Anterior cingulate cortex (tissue), 58 donors: ENCODE results near the gene IQSEC1.

Experiments
- DNase-seq, 58 donors: peaks; one replicate each; lab custom pipeline; 2025; lab: John Stamatoyannopoulos, UW

IQSEC1 gene

DNA sequence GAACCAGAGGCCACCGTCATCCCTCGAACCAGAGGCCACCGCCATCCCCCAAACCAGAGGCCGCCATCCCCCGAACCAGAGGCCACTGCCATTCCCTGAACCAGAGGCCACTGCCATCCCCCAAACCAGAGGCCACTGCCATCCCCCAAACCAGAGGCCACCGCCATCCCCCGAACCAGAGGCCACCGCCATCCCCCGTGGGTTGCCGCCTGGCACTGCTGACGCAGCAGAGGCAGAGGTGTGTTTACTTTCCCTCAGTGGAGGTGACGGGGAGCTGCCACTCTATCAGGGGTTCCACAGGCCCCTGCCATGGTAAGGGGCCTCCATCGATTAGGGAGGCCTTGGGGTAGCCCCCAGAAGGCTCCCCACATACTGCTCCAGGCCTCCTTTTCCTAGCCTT lies 1.5 kb downstream of the IQSEC1 start:
- no peak for DNase-seq

DNA sequence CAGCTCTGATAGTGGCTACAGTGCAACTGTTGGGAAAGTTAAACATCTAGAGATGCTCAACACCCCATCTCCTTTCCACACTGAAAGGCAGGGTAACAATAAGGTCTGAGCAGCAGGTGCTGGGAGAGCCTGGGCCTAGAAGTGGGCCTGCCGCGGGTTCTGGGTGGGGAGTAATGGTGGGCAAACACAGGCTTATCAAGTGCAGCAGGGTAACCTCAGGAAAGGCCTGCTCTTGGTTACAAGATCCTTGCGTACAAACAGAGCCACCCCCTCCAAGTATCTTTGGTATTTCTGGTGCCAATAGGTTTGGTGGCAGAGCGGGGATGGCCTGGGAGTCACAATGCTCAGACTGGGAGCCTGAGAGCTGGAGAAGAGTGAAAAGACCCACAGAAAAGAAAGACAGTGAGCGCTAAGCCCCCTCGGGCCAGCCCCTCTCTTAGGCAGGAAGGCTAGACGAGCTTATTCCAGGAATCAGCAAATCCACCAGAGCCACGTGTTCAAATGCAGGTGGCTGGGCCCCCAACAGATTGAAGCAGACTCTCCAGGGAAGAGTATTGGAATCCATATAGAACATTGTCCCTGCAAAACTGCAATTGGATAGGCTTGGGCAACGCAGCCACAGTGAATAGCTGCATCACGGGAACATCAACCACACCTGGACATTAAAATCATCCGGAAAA lies 2.7 kb downstream of the IQSEC1 start:
- no peak for DNase-seq

DNA sequence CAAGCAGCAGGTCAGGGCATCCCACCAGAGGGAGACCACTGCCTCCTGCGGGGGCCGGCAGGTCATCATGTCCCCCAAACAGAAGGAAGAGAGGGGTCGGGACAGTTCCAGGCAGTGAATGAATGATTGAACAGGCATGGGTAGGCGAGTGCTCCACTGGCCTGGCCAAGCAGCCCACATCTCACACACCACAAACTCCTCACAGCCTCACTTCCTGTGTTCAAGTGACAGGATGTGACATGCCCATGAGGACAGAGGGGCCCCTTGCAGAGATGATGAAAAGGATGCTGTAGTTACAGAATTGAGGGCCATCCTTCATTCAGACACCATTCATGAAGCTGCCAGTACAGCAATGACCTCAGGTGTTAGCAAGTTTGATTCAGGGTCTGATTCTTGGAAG lies 3.7 kb downstream of the IQSEC1 start:
- no peak for DNase-seq

- no peak for DNase-seq
Observed at GRCh38 chr3:13068269-13069010, 4.8 kb downstream of the IQSEC1 start.

DNA sequence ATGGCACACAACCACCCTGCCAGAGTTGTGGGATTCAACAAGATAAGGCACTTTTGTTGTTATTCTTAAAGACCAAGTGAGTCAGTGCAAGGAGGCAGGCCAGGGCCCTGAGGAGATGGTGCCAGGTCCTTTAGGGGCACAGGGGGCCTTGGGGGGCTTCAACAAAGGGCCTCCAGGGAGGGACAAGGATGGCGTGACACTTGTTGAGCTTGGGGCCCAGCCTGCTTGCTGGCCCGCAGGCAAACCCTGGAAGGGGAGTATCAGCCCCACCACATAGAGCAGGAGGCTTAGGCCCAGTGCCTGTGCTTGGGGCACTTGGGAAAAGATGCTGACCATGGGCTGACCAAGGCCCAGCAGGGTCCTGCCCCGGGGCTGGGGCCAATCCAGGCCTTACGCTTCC lies 5.5 kb downstream of the IQSEC1 start:
- DNase-seq, result no peak

- no peak for DNase-seq
Observed at GRCh38 chr3:13066834-13067233, 6.4 kb downstream of the IQSEC1 start.

GRCh38 chr3:13066236-13066635 lies 7.0 kb downstream of the IQSEC1 start:
- no peak for DNase-seq

DNA sequence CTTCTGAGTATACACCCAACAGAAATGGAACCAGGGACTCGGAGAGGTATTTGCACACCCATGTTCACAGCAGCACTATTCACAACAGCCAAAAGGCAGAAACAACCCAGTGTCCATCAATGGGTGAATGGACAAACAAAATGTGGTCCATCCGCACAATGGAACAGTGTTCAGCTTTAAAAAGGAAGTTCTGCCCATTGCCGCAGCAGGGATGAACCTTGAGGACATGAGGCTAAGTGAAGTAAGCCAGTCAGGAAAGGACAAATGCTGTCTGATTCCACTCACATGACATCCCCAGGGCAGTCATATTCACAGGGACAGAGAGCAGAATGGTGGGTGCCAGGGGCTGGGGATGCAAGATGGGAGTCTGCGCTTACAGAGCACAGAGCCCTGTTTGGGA lies 7.5 kb downstream of the IQSEC1 start:
- DNase-seq, result peak in 5 of 58 donors; percentile 18 to 58 (median 28)

DNA sequence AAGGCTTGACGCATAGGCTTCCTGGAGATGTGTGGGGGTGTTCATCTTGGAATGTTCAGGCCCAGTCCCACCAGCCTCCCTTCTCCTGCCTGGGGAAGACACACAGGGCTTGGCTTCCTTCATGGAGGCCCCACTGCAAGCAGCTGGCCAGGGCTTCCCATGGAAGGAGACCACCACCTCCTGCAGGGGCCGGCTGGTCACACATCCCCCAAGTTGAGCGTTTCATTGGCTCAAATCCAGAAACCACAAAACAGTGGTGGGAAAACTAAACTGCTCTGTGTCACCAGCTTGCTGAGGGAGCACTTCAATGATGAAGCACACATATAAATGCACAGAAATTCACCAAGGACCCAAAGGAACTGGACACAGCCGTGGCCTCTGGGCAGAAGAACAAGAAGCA lies 8.3 kb downstream of the IQSEC1 start:
- no peak for DNase-seq

- peak in 1 of 58 donors; percentile 17 for DNase-seq
Observed at GRCh38 chr3:13064159-13064868, 8.9 kb downstream of the IQSEC1 start.

GRCh38 chr3:13063225-13063624 lies 10.0 kb downstream of the IQSEC1 start:
- DNase-seq, result no peak

- DNase-seq, result no peak
Observed at GRCh38 chr3:13062647-13063046, 10.6 kb downstream of the IQSEC1 start.

DNA sequence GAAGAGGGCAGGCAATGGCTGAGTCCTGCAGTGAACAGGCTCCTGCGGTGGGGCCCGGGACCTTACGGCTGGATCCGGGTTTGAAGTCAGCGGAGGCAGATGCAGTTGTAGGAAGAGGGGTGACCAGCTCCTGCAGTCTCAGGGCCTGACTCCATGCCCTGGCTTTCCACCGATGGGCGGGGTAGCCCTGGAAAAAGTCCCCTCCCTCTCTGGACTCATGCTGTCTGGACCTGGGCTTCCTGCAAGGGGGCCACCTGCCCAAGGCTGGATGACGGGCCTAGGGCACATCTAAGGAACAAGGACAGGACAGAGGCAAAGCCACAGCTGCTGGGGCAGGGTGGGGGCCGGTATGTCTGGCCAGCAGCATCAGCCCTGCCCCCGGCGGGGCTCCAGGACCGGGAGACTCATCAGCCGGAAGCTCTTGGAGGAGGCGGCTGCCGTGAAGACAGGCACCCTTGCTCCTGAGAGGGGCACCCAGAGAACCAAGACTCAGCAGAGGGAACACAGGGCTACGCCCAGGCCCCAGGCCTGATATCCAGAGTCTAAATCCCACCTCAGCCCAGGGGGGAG lies 12.8 kb downstream of the IQSEC1 start:
- no peak for DNase-seq

- no peak for DNase-seq
Observed at GRCh38 chr3:13058346-13059120, 14.7 kb downstream of the IQSEC1 start.

GRCh38 chr3:13057282-13058040 lies 15.8 kb downstream of the IQSEC1 start:
- peak in 18 of 58 donors; percentile 17 to 56 (median 34) for DNase-seq

DNA sequence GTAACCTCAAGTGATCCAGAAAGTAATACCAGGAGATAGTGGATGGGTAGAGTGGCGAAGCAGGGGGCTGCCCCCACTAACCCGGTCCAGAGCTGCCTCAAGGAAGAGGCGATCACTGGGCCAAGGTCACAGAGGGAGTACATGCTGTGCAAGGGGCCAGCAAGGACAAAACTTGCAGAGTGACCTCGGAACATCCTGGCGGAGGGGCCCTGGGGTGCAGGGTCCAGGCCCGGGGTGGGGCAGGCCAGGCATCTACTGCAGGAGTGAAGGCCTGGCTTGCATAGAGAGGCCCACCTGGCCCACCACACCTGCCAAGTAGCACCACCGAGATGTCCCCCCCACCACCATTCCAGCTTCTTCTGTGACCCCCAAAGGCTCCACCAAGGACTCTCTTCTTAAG lies 17.6 kb downstream of the IQSEC1 start:
- no peak for DNase-seq

GRCh38 chr3:13054341-13055285 lies 18.6 kb downstream of the IQSEC1 start:
- peak in 32 of 58 donors; percentile 20 to 69 (median 41) for DNase-seq

DNA sequence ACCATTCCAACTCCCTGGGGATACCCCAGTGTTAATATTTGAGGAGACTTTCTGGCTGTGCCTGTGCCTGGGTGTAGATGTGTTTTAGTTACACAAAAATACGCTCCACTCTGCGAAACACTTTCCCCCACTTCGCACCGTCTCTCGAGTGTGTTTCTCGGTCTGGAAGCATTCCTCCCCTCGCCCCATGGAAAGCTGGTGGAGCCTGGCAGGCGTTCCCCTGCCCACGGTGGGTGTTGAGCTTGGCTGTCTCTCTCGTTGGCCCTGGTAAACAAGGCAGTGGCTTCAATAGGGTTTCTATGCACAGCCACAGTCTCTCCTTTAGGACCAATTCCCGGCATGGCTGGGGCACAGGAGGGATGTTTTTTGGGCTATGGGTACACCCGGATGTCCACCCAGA lies 19.3 kb downstream of the IQSEC1 start:
- DNase-seq, result peak in 40 of 58 donors; percentile 30 to 81 (median 52)
